ENCODE data around the gene TAOK2.

DNA sequence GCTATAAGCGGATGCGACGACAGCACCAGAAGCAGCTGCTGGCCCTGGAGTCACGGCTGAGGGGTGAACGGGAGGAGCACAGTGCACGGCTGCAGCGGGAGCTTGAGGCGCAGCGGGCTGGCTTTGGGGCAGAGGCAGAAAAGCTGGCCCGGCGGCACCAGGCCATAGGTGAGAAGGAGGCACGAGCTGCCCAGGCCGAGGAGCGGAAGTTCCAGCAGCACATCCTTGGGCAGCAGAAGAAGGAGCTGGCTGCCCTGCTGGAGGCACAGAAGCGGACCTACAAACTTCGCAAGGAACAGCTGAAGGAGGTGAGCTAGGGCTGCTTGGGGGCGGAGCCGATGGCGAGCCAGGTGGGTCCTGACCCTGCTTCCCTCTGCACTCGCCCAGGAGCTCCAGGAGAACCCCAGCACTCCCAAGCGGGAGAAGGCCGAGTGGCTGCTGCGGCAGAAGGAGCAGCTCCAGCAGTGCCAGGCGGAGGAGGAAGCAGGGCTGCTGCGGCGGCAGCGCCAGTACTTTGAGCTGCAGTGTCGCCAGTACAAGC, 11.7 kb downstream of the TAOK2 start:
- TF ChIP-seq ZNF10 (tag by site-specific recombination; IDR thresholded peaks at IDR 0.05): no peak
- TF ChIP-seq CTCF (tag by site-specific recombination; IDR thresholded peaks at IDR 0.05): no peak
- TF ChIP-seq EGR2 (tag by site-specific recombination; IDR thresholded peaks at IDR 0.05; ENCODE audit: low read depth): no peak
- no peak for TF ChIP-seq ZBTB7A (tag by site-specific recombination; IDR thresholded peaks at IDR 0.05; ENCODE audit: low read depth)
- no peak for TF ChIP-seq GFI1B (tag by site-specific recombination; IDR thresholded peaks at IDR 0.05)
- no peak for TF ChIP-seq ZNF391 (tag by site-specific recombination; IDR thresholded peaks at IDR 0.05; ENCODE audit: borderline replicate concordance, low read depth)
- no peak for TF ChIP-seq ZNF335 (tag by site-specific recombination; conservative IDR thresholded peaks at IDR 0.05)
- TF ChIP-seq ZNF624 (tag by site-specific recombination; IDR thresholded peaks at IDR 0.05): no peak
- TF ChIP-seq ZNF785 (tag by site-specific recombination; IDR thresholded peaks at IDR 0.05): no peak
- no peak for TF ChIP-seq ATF2 (tag by site-specific recombination; IDR thresholded peaks at IDR 0.05; ENCODE audit: low read depth)
- TF ChIP-seq BCL11A (tag by site-specific recombination; IDR thresholded peaks at IDR 0.05; ENCODE audit: low read depth): no peak
- TF ChIP-seq ZNF274 (IDR thresholded peaks at IDR 0.05; ENCODE audit: low read length): no peak
- TF ChIP-seq ZNF274 (tag by site-specific recombination; IDR thresholded peaks at IDR 0.05; ENCODE audit: borderline replicate concordance): no peak
- no peak for TF ChIP-seq ZNF521 (tag by site-specific recombination; IDR thresholded peaks at IDR 0.05)
- TF ChIP-seq, protein P1, sequence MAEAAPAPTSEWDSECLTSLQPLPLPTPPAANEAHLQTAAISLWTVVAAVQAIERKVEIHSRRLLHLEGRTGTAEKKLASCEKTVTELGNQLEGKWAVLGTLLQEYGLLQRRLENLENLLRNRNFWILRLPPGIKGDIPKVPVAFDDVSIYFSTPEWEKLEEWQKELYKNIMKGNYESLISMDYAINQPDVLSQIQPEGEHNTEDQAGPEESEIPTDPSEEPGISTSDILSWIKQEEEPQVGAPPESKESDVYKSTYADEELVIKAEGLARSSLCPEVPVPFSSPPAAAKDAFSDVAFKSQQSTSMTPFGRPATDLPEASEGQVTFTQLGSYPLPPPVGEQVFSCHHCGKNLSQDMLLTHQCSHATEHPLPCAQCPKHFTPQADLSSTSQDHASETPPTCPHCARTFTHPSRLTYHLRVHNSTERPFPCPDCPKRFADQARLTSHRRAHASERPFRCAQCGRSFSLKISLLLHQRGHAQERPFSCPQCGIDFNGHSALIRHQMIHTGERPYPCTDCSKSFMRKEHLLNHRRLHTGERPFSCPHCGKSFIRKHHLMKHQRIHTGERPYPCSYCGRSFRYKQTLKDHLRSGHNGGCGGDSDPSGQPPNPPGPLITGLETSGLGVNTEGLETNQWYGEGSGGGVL (tag by site-specific recombination; IDR thresholded peaks at IDR 0.05): no peak

Measured in HEK293 (cell line).